Body of pancreas (tissue), 4 donors: ENCODE measurements around the gene CBL. TPM values are rescaled to one million over a fixed set of nuclear protein-coding genes. Genes with fewer than 3 reads are reported as not detected.

ENCODE experiments used
- ATAC-seq: fragments of 150-250 bp; one replicate; pipeline ENCODE4 v1.9.1; 2016
- DNase-seq, 4 donors: peaks; one replicate each; pipeline ENCODE4 v3.0.0-alpha.2; 2019
- H3K27ac ChIP-seq, 4 donors: fragments of 200-600 bp; sonication (generic); 1 replicate in 3 of 4; 2 replicates in 1 of 4; pipeline versions ENCODE4 v1.5.1 to v1.6.1; 2016 to 2019; ENCODE audit warnings: mild to moderate bottlenecking in 1 of 4, mixed read lengths in 1 of 4, moderate library complexity in 1 of 4
- H3K27me3 ChIP-seq, 2 donors: fragments of 200-600 bp; sonication (generic); one replicate each; pipeline ENCODE4 v1.6.0; 2016; ENCODE audit warnings: mild to moderate bottlenecking in 1 of 2
- H3K36me3 ChIP-seq, 2 donors: fragments of 200-600 bp; sonication (generic); replicated peaks in 1 of 2; 2 replicates each; pipeline ENCODE4 v1.5.1; 2016; ENCODE audit warnings: low read depth in 2 of 2; ENCODE audit not compliant: insufficient read depth in 1 of 2
- H3K4me1 ChIP-seq: fragments of 200-600 bp; sonication (generic); one replicate; pipeline ENCODE4 v1.6.0; 2016
- H3K4me3 ChIP-seq, 2 donors: fragments of 200-600 bp; sonication (generic); 1 replicate in 1 of 2; 2 replicates in 1 of 2; pipeline ENCODE4 v1.5.1; 2016 to 2019
- H3K9me3 ChIP-seq, 3 donors: fragments of 200-600 bp; sonication (generic); 1 replicate in 2 of 3; 2 replicates in 1 of 3; pipeline ENCODE4 v1.5.1; 2016
- POLR2A ChIP-seq, 3 donors: fragments of 450-650 bp; IDR thresholded peaks; one replicate each; pipeline ENCODE4 v1.6.1; 2016; ENCODE audit warnings: antibody characterized with exemption in 3 of 3, mild to moderate bottlenecking in 2 of 3
- WGBS, 2 donors: methylation state at CpG; one replicate each; pipeline ENCODE4 v1.1.5; 2017; 5-methylcytosine and 5-hydroxymethylcytosine counted together
- intact Hi-C: fragments of 100-400 bp; cut with DNase I; formaldehyde crosslinking; loops from one replicate; pipeline ENCODE4 v1.15.1; 2023
- total RNA-seq, 2 donors: library from RNA; depleted of rRNA; stranded (reverse); fragments of >200 nt; gene quantifications; one replicate each; pipeline ENCODE4 v1.1.0, GENCODE V29; 2016
- TF ChIP-seq, protein P1 (sequence below), 7 experiments: fragments of 450-650 bp in 4 of 7; fragments of 200-600 bp in 3 of 7; sonication (generic) in 3 of 7; IDR thresholded peaks; one replicate each; pipeline ENCODE4 v1.5.1; 2016 to 2019; ENCODE audit warnings: antibody characterized with exemption in 7 of 7

Gene CBL
- total RNA-seq, 2 donors from 2014 or later = 3.0 to 6.5 TPM

DNA sequence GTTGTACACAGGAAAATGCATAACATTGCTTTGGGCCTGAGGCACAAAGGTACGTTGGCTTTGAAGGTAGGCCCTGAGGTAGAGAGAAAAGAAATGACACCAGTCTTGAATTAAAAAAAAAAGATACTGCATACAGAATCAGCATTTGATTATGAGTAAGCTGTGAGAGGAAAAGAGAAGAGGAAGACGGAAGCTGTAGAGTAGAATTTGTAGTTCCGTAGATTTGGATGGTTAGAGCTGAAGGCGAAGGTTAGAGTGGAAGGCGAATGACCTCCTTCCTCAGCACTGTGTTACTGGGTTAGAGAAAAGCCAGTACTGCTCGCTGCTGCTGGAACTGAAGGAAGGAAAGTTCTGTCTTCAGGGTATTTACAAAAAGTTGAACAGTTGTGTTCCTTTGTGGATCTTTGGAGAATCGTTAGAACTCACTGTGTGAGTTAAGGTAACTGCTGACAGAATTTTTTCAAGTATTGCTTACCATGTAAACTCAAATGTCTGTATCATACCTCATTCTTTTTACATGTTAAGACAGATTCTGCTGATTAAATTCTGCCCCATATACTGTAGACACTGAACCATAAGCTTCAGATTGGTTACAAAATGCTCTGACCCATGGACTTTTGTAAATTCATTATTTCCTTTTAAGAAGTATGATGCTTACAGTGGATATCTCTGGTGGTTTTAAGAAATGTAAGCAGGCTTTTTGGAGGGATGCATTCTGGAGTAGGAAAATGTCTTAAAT is 60.5 kb downstream of the CBL start:
- Histone ChIP-seq H3K36me3 (no peaks in the 10 kb centered on the region), H3K27ac (no peak overlapping the region), H3K9me3 (no peaks in the 10 kb centered on the region), H3K4me1 (peaks cover 17% of the 10 kb centered on the region), H3K27me3 (no peaks in the 10 kb centered on the region), H3K4me3 (no peak overlapping the region)
- DNase-seq = no peak
- intact Hi-C loops = no loop called here
- no peak for ATAC-seq
- WGBS, 2 donors = 83 to 85% methylated on average over 7 of the region's 7 CpGs
- TF ChIP-seq, protein P1, sequence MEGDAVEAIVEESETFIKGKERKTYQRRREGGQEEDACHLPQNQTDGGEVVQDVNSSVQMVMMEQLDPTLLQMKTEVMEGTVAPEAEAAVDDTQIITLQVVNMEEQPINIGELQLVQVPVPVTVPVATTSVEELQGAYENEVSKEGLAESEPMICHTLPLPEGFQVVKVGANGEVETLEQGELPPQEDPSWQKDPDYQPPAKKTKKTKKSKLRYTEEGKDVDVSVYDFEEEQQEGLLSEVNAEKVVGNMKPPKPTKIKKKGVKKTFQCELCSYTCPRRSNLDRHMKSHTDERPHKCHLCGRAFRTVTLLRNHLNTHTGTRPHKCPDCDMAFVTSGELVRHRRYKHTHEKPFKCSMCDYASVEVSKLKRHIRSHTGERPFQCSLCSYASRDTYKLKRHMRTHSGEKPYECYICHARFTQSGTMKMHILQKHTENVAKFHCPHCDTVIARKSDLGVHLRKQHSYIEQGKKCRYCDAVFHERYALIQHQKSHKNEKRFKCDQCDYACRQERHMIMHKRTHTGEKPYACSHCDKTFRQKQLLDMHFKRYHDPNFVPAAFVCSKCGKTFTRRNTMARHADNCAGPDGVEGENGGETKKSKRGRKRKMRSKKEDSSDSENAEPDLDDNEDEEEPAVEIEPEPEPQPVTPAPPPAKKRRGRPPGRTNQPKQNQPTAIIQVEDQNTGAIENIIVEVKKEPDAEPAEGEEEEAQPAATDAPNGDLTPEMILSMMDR (IDR thresholded peaks at IDR 0.05) = no peak
- no peak for TF ChIP-seq POLR2A (IDR thresholded peaks at IDR 0.05)

DNA sequence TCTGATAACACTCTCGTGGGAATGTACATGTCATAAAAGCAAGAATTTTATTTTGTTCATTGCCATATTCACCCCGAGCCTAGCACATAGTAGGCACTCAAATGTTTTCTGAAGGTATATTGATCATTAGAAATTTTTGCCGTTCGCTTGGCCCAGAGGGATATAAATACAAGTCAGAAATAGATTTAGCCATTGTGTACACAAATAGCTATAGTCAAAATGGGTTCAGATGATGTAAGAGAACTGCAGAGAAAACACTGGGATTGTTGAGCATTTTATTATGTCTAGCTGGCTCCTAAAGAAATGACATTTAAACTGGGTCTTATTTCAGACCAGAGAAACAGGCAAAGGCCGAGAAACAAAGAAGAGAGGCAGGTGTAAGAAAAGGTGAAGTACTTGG is 61.5 kb downstream of the CBL start:
- ATAC-seq = no peak
- intact Hi-C loops = no loop called here
- 82 to 83% methylated on average over 5 of the region's 5 CpGs for whole genome bisulfite sequencing, 2 donors
- no peaks in the 10 kb centered on the region for H3K9me3 ChIP-seq
- DNase-seq = no peak
- H3K4me3 ChIP-seq = no peak overlapping the region
- H3K27ac ChIP-seq = no peak overlapping the region
- no peaks in the 10 kb centered on the region for H3K36me3 ChIP-seq
- no peaks in the 10 kb centered on the region for H3K27me3 ChIP-seq
- TF ChIP-seq, protein P1 (IDR thresholded peaks at IDR 0.05) = no peak
- no peak for TF ChIP-seq POLR2A (IDR thresholded peaks at IDR 0.05)
- peaks cover 15% of the 10 kb centered on the region for H3K4me1 ChIP-seq

DNA sequence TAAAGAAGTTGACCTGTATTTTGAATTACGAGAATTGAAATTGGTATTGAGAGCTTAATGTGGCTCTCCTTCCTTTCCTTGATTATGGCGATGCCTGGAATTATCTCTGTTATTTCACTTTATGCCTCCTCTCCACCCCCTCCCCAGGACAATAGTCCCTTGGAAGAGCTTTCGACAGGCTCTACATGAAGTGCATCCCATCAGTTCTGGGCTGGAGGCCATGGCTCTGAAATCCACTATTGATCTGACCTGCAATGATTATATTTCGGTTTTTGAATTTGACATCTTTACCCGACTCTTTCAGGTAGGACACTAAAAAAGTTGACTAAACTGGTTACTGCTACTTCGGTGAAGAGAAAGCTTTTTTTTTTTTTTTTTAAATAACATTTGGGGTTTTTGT is 67.6 kb downstream of the CBL start:
- Histone ChIP-seq H3K36me3 (peaks cover 4 to 7% of the 10 kb centered on the region in 2 donors), H3K27me3 (no peaks in the 10 kb centered on the region), H3K4me1 (no peaks in the 10 kb centered on the region), H3K27ac (no peak overlapping the region), H3K4me3 (no peak overlapping the region), H3K9me3 (no peaks in the 10 kb centered on the region)
- no peak for ATAC-seq
- TF ChIP-seq, protein P1 (IDR thresholded peaks at IDR 0.05) = no peak
- TF ChIP-seq POLR2A (IDR thresholded peaks at IDR 0.05) = no peak
- intact Hi-C loops = no loop called here
- no peak for DNase-seq
- 94 to 95% methylated on average over 6 of the region's 6 CpGs for WGBS, 2 donors

DNA sequence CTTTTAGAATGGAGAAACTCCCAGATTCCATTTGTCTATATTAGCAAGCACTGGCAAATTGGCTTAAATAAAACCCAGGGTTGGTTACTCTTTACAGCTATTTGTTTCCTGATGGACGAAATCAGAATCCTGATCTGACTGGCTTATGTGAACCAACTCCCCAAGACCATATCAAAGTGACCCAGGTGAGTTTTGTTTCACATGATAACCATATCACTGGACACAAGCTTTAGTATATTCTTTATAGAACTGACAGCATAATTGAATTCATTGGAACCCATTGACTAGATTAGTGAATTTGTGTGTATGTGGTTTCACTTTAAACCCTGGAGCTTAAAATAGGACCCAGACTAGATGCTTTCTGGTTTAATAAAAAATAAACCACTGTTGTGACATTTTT is 71.5 kb downstream of the CBL start:
- H3K4me1 ChIP-seq = no peaks in the 10 kb centered on the region
- no peaks in the 10 kb centered on the region for H3K27me3 ChIP-seq
- ATAC-seq (no peak), DNase-seq (no peak)
- intact Hi-C loops = no loop called here
- peaks cover 4 to 9% of the 10 kb centered on the region in 2 donors for H3K36me3 ChIP-seq
- TF ChIP-seq, protein P1 (IDR thresholded peaks at IDR 0.05) = no peak
- no peak for TF ChIP-seq POLR2A (IDR thresholded peaks at IDR 0.05)
- H3K27ac ChIP-seq = no peak overlapping the region
- WGBS, 2 donors = 88 to 95% methylated on average over 1 of the region's 1 CpG
- H3K9me3 ChIP-seq = no peaks in the 10 kb centered on the region
- H3K4me3 ChIP-seq = no peak overlapping the region

DNA sequence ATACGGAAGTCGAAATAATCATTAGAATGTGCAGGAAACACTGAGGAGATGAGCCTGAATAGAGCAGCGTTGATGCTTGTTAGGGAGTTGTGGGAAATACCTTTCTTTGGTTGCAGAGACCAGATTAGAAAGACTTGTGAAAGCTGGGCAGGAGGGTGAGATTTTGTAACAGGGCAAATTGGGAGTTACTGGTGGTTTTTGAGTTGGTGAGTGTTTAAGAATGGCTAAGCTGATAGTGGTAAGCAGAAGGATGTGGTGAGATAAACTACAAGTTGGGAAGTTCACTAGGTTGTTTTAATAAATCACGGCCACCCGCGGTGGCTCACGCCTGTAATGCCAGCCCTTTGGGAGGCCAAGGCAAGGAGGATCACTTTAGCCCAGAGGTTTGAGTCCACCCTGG is 76.4 kb downstream of the CBL start:
- no peaks in the 10 kb centered on the region for H3K9me3 ChIP-seq
- no peak for DNase-seq
- H3K27me3 ChIP-seq = no peaks in the 10 kb centered on the region
- H3K4me3 ChIP-seq = no peak overlapping the region
- H3K36me3 ChIP-seq = peaks cover 8 to 9% of the 10 kb centered on the region in 2 donors
- H3K4me1 ChIP-seq = no peaks in the 10 kb centered on the region
- 79 to 91% methylated on average over 7 of the region's 7 CpGs for WGBS, 2 donors
- no peak overlapping the region for H3K27ac ChIP-seq
- ATAC-seq = no peak
- intact Hi-C loops = no loop called here
- TF ChIP-seq, protein P1 (IDR thresholded peaks at IDR 0.05) = no peak
- no peak for TF ChIP-seq POLR2A (IDR thresholded peaks at IDR 0.05)
